A549 (cell line): ENCODE measurements around the gene VPS13D.

Source experiments
- EHMT2 ChIP-seq: fragments of 200-600 bp; sonication (generic); IDR thresholded peaks from 2 replicates; pipeline ENCODE4 v1.6.1; 2016; ENCODE audit warnings: antibody characterized with exemption, low read depth, mild to moderate bottlenecking, moderate library complexity
- ESRRA ChIP-seq: fragments of 150-350 bp; IDR thresholded peaks from 2 replicates; pipeline ENCODE4 v1.6.1; 2014; ENCODE audit warnings: mild to moderate bottlenecking, low read length, borderline replicate concordance
- NPAS2 ChIP-seq: fragments of 250-450 bp; sonication (Bioruptor Pico); IDR thresholded peaks from 2 replicates; pipeline ENCODE4 v1.8.0; 2022; ENCODE audit warnings: mild to moderate bottlenecking, moderate library complexity, borderline replicate concordance
- PHF8 ChIP-seq: fragments of 200-600 bp; sonication (generic); IDR thresholded peaks from 2 replicates; pipeline ENCODE4 v1.6.1; 2016; ENCODE audit warnings: low read depth, mild to moderate bottlenecking, antibody characterized with exemption, moderate library complexity, borderline replicate concordance
- POLR2AphosphoS2 ChIP-seq: conservative IDR thresholded peaks from 2 replicates; pipeline ENCODE4 v1.6.1; 2012; ENCODE audit warnings: low read length, improper control_type of control experiment, inconsistent platforms
- SMC3 ChIP-seq: fragments of >200 bp; sonication (Bioruptor Twin); formaldehyde crosslinking; IDR thresholded peaks from 3 replicates; pipeline ENCODE4 v1.6.1; 2018; ENCODE audit warnings: inconsistent platforms
- ZSCAN20 ChIP-seq: fragments of 250-450 bp; sonication (Bioruptor Pico); IDR thresholded peaks from 2 replicates; pipeline ENCODE4 v1.8.0; 2022; ENCODE audit warnings: mild to moderate bottlenecking, moderate library complexity
- TF ChIP-seq, protein P1 (sequence below): fragments of >200 bp; sonication (Bioruptor Twin); formaldehyde crosslinking; IDR thresholded peaks from 3 replicates; pipeline ENCODE4 v1.5.1; 2016
- TF ChIP-seq, protein P2 (sequence below): IDR thresholded peaks from 2 replicates; pipeline ENCODE4 v1.6.1; 2012
- TF ChIP-seq, protein P3 (sequence below): IDR thresholded peaks from 2 replicates; pipeline ENCODE4 v1.6.1; 2012; ENCODE audit warnings: low read depth, borderline replicate concordance
- TF ChIP-seq, protein P4 (sequence below): fragments of >200 bp; sonication (Bioruptor Twin); formaldehyde crosslinking; IDR thresholded peaks from 3 replicates; pipeline ENCODE4 v1.6.1; 2016
- TF ChIP-seq, protein P5 (sequence below): fragments of 250-450 bp; sonication (Bioruptor Pico); IDR thresholded peaks from 2 replicates; pipeline ENCODE4 v1.5.0; 2021; ENCODE audit warnings: mild to moderate bottlenecking, moderate library complexity, borderline replicate concordance
- TF ChIP-seq, protein P6 (sequence below): fragments of 150-350 bp; IDR thresholded peaks from 2 replicates; pipeline ENCODE4 v1.6.1; 2014; ENCODE audit warnings: low read depth, mild to moderate bottlenecking, low read length

DNA sequence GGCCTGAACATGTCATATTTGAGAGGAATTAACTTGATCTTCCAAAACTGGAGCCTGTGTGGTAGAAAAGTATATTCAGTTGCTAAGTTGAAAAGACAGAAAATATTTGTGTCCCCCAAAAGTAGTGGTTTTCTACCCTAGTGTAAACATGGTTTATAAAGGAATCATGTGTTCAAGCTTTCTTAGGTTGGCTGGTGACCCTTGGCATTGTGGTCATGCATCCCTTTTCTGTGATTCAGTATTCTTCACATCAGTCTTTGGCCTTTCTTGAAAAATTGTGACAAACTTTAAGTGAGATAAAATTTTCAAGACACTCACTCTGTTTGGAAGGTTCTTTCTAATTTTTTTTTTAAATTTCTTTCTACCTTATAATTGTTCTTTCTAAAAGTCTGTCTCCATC is 195.0 kb downstream of the VPS13D start:
- TF ChIP-seq EHMT2 (no peak), NPAS2 (CRISPR knock-in tag) (no peak), ESRRA (no peak), POLR2AphosphoS2 (no peak), ZSCAN20 (CRISPR knock-in tag) (no peak), PHF8 (no peak), SMC3 (no peak)
- TF ChIP-seq, protein P1, sequence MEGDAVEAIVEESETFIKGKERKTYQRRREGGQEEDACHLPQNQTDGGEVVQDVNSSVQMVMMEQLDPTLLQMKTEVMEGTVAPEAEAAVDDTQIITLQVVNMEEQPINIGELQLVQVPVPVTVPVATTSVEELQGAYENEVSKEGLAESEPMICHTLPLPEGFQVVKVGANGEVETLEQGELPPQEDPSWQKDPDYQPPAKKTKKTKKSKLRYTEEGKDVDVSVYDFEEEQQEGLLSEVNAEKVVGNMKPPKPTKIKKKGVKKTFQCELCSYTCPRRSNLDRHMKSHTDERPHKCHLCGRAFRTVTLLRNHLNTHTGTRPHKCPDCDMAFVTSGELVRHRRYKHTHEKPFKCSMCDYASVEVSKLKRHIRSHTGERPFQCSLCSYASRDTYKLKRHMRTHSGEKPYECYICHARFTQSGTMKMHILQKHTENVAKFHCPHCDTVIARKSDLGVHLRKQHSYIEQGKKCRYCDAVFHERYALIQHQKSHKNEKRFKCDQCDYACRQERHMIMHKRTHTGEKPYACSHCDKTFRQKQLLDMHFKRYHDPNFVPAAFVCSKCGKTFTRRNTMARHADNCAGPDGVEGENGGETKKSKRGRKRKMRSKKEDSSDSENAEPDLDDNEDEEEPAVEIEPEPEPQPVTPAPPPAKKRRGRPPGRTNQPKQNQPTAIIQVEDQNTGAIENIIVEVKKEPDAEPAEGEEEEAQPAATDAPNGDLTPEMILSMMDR, result no peak
- TF ChIP-seq, protein P2, sequence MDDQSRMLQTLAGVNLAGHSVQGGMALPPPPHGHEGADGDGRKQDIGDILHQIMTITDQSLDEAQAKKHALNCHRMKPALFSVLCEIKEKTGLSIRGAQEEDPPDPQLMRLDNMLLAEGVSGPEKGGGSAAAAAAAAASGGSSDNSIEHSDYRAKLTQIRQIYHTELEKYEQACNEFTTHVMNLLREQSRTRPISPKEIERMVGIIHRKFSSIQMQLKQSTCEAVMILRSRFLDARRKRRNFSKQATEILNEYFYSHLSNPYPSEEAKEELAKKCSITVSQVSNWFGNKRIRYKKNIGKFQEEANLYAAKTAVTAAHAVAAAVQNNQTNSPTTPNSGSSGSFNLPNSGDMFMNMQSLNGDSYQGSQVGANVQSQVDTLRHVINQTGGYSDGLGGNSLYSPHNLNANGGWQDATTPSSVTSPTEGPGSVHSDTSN, result no peak
- TF ChIP-seq, protein P3, sequence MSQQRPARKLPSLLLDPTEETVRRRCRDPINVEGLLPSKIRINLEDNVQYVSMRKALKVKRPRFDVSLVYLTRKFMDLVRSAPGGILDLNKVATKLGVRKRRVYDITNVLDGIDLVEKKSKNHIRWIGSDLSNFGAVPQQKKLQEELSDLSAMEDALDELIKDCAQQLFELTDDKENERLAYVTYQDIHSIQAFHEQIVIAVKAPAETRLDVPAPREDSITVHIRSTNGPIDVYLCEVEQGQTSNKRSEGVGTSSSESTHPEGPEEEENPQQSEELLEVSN, result no peak
- TF ChIP-seq, protein P4, sequence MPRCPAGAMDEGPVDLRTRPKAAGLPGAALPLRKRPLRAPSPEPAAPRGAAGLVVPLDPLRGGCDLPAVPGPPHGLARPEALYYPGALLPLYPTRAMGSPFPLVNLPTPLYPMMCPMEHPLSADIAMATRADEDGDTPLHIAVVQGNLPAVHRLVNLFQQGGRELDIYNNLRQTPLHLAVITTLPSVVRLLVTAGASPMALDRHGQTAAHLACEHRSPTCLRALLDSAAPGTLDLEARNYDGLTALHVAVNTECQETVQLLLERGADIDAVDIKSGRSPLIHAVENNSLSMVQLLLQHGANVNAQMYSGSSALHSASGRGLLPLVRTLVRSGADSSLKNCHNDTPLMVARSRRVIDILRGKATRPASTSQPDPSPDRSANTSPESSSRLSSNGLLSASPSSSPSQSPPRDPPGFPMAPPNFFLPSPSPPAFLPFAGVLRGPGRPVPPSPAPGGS, result no peak
- TF ChIP-seq, protein P5, sequence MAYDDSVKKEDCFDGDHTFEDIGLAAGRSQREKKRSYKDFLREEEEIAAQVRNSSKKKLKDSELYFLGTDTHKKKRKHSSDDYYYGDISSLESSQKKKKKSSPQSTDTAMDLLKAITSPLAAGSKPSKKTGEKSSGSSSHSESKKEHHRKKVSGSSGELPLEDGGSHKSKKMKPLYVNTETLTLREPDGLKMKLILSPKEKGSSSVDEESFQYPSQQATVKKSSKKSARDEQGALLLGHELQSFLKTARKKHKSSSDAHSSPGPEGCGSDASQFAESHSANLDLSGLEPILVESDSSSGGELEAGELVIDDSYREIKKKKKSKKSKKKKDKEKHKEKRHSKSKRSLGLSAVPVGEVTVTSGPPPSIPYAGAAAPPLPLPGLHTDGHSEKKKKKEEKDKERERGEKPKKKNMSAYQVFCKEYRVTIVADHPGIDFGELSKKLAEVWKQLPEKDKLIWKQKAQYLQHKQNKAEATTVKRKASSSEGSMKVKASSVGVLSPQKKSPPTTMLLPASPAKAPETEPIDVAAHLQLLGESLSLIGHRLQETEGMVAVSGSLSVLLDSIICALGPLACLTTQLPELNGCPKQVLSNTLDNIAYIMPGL, result no peak
- TF ChIP-seq, protein P6, sequence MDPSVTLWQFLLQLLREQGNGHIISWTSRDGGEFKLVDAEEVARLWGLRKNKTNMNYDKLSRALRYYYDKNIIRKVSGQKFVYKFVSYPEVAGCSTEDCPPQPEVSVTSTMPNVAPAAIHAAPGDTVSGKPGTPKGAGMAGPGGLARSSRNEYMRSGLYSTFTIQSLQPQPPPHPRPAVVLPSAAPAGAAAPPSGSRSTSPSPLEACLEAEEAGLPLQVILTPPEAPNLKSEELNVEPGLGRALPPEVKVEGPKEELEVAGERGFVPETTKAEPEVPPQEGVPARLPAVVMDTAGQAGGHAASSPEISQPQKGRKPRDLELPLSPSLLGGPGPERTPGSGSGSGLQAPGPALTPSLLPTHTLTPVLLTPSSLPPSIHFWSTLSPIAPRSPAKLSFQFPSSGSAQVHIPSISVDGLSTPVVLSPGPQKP, result no peak
